Lower leg skin (tissue), 3 donors: ENCODE data around the gene INTS11.

Experiments used
- POLR2A ChIP-seq, 2 donors: fragments of 450-650 bp; IDR thresholded peaks; one replicate each; pipeline ENCODE4 v1.6.1; 2016 to 2017; ENCODE audit warnings: antibody characterized with exemption in 2 of 2, mild to moderate bottlenecking in 1 of 2, moderate library complexity in 1 of 2
- TF ChIP-seq, protein P1 (sequence below), 3 donors: fragments of 450-650 bp; IDR thresholded peaks; one replicate each; pipeline ENCODE4 v1.5.1; 2016; ENCODE audit warnings: antibody characterized with exemption in 3 of 3, mild to moderate bottlenecking in 3 of 3, moderate library complexity in 2 of 3

DNA sequence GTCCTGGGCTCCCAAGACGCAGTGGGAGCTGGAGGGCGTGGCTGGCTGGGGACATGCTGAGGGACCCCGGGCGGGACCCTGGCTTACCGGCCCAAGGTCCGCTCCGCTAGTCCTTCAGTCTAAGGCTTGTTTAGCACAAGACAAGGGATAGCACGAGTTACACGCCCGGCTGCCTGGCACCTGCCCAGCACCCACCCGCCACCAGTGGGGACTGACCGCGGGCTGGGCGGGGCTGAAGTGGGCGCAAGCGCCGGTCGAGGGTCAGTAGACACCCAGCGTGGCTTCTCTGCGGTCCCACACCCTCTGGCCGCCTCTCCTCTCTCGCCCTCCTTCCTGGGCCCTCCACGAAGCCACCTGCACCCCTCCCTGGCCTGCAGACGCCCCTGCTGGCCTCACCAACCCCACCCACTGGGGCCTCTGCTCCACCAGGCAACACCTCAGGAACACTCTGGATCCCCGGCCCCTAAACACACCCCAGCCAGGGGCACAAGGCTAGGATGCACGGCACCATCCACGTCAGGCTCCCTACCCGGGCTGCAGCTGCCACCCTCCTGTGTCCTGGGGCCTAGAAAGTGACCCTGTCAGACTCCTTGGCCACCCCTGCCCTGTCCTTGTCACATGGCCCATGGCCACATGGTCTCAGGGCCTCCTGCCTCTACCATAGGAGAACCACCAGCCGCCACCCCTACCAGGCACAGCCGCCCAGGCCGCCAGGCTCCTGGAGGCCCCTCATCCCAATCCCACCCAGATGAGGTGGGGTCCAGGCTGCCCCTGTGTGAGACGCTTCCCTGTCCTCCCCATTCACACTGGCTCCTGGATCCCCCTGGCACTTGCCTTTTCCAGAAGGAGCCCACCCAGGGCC lies 12.7 kb upstream of the INTS11 start:
- TF ChIP-seq, protein P1, sequence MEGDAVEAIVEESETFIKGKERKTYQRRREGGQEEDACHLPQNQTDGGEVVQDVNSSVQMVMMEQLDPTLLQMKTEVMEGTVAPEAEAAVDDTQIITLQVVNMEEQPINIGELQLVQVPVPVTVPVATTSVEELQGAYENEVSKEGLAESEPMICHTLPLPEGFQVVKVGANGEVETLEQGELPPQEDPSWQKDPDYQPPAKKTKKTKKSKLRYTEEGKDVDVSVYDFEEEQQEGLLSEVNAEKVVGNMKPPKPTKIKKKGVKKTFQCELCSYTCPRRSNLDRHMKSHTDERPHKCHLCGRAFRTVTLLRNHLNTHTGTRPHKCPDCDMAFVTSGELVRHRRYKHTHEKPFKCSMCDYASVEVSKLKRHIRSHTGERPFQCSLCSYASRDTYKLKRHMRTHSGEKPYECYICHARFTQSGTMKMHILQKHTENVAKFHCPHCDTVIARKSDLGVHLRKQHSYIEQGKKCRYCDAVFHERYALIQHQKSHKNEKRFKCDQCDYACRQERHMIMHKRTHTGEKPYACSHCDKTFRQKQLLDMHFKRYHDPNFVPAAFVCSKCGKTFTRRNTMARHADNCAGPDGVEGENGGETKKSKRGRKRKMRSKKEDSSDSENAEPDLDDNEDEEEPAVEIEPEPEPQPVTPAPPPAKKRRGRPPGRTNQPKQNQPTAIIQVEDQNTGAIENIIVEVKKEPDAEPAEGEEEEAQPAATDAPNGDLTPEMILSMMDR (IDR thresholded peaks at IDR 0.05), result no peak
- no peak for TF ChIP-seq POLR2A (IDR thresholded peaks at IDR 0.05)
